Spleen (tissue), 7 donors: ENCODE data around the gene METTL8.

Experiments used
- POLR2A ChIP-seq, 3 donors: fragments of 450-650 bp; IDR thresholded peaks; one replicate each; pipeline ENCODE4 v1.5.1; 2017; ENCODE audit warnings: antibody characterized with exemption in 3 of 3, mild to moderate bottlenecking in 1 of 3
- POLR2AphosphoS5 ChIP-seq, 3 donors: sonication (generic); formaldehyde crosslinking; IDR thresholded peaks; one replicate each; pipeline ENCODE4 v1.5.1; 2017; ENCODE audit warnings: antibody characterized with exemption in 3 of 3
- TF ChIP-seq, protein P1 (sequence below), 11 experiments: fragments of 200-600 bp in 7 of 11; fragments of 450-650 bp in 4 of 11; sonication (generic) in 4 of 11; IDR thresholded peaks in 8 of 11; conservative IDR thresholded peaks in 3 of 11; 1 replicate in 7 of 11; 2 replicates in 4 of 11; pipeline versions ENCODE4 v1.4.0 to v1.8.0; 2016 to 2021; ENCODE audit warnings: antibody characterized with exemption in 11 of 11, inconsistent platforms in 4 of 11, mild to moderate bottlenecking in 1 of 11
- donor health status: DM: no; HTN: no; CAD: no; lungs with moderate emphysema.
- donor health status: DM: no; HTN: no; CAD: no.
- donor health status: DM: no; HTN: no; CAD: no.

DNA sequence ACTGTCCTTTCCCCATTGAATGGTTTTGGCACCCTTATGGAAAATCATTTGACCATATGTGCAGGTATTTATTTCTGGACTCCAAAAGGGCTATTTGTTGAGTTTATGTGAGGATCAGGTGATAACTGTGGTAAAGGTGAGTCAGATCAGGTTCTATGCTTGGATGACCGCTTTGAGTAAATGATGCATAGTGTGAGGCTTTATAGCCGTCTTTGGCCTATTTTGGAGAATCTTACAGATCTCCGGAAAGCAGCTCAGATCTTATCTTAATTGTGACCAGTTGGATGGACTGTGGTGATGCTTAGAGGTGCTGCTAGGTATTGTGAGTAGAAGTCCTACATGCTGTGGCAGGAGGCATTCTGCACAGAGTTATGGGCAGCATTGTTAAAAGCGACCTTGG lies 126.2 kb downstream of the METTL8 start:
- TF ChIP-seq POLR2A (IDR thresholded peaks at IDR 0.05), result no peak
- TF ChIP-seq POLR2AphosphoS5 (IDR thresholded peaks at IDR 0.05), result no peak
- TF ChIP-seq, protein P1, sequence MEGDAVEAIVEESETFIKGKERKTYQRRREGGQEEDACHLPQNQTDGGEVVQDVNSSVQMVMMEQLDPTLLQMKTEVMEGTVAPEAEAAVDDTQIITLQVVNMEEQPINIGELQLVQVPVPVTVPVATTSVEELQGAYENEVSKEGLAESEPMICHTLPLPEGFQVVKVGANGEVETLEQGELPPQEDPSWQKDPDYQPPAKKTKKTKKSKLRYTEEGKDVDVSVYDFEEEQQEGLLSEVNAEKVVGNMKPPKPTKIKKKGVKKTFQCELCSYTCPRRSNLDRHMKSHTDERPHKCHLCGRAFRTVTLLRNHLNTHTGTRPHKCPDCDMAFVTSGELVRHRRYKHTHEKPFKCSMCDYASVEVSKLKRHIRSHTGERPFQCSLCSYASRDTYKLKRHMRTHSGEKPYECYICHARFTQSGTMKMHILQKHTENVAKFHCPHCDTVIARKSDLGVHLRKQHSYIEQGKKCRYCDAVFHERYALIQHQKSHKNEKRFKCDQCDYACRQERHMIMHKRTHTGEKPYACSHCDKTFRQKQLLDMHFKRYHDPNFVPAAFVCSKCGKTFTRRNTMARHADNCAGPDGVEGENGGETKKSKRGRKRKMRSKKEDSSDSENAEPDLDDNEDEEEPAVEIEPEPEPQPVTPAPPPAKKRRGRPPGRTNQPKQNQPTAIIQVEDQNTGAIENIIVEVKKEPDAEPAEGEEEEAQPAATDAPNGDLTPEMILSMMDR (IDR thresholded peaks at IDR 0.05 in 8 of 11, conservative IDR thresholded peaks at IDR 0.05 in 3 of 11), result no peak
